HG03108 (cell line): ENCODE results near the gene CTAG1B.
"Not testable (repeated sequence)": the region's sequence is repeated elsewhere in the genome, so short reads cannot be mapped to it uniquely, and the experiment has no call there.

Experiments
- ATAC-seq: cut with Tn5 transposase; IDR thresholded peaks from one replicate; pipeline ENCODE4 v1.9.1; 2021; ENCODE audit warnings: moderate library complexity; ENCODE audit not compliant: unreplicated experiment

The CTAG1B gene

DNA sequence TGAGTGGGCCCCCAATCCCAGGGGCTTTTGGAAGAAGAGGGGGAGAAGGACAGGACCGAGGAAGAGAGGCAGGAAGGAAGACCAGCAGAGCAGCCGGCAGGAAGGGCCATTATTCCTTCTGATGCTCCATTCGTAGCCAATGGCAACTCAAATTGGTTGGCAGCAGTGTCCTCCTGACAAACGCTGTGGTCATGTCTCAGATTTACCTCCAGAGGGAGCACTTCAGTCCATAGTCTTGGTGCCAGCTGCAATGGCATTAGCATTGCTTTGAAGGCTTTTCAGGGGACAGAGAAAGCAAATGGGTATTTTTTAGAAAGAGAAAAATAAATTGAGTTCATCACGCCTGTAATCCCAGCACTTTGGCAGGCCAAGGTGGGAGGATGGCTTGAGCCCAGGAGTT lies 9.9 kb upstream of the CTAG1B start:
- ATAC-seq: not testable (repeated sequence)

- not testable (repeated sequence) for ATAC-seq
These were observed 1.8 kb upstream of the CTAG1B start for GRCh38 chrX:154620767-154621414.

- not testable (repeated sequence) for ATAC-seq
These were observed 5.5 kb downstream of the CTAG1B start for GRCh38 chrX:154613586-154613985.

DNA sequence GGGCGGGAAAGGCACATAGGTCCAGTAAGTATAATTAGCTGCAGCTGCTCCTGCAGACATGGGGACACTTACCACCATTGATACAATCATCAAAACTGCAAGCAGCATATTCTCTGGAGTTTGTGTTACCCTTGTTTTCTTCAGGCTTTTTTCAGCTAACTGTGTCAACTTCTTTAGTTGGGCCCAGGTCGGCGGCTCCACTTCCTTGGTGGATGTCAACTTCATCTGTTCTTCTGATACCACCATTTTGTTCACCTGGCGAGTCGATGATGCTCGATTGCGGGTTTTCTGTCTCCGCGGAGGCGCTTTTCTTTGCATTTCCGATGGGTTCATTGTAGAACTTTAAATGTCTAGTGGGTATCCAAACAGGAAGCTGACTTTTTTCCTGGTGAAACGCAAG lies 7.9 kb downstream of the CTAG1B start:
- not testable (repeated sequence) for ATAC-seq

DNA sequence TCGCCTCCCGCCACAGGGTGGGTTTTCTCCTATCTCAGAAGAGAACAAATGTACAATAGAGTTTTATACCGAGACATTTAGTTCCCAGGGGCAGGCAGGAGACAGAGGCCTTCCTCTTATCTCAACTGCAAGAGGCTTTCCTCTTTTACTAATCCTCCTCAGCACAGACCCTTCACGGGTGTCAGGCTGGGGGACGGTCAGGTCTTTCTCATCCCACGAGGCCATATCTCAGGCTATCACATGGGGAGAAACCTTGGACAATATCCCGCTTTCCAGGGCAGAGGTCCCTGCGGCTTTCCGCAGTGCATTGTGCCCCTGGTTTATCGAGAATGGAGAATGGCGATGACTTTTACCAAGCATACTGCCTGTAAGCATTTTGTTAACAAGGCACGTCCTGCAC lies 10.3 kb downstream of the CTAG1B start:
- not testable (repeated sequence) for ATAC-seq

- not testable (repeated sequence) for ATAC-seq
These were observed 11.1 kb downstream of the CTAG1B start for GRCh38 chrX:154607976-154608375.

DNA sequence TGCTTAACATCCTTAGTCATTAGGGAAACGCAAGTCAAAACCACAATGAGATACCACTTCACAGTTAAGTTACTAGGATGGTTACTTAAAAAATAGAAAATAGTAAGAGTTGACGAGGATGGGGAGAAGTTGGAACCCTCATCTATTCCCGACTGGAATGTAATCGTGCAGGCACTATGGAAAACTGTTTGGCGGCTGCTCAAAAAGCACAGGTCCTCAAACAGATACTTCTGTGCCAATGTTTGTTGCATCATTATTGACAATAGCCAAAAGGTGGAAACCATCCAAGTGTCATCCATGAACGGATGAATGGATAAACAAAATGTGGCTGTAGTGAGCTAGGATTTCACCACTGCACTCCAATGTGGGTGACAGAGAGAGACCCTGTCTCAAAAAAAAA lies 11.7 kb downstream of the CTAG1B start:
- ATAC-seq: no peak

DNA sequence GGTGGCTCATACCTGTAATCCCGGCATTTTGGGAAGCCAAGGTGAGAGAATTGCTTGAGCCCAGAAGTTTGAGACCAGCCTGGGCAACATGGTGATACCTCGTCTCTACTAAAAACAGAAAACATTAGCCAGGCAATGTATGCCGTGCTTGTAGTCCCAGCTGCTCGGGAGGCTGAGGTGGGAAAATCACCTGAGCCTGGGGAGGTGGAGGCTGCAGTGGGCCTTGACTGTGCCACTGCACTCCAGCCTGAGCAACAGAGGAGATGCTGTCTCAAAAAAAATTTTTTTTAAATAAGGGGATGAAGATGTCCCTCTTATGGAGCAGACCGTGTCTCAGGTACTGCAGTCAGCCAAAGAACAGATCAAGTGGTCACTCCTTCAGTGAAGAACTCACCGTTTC lies 13.5 kb downstream of the CTAG1B start:
- ATAC-seq: no peak

GRCh38 chrX:154603438-154604430 lies 15.3 kb downstream of the CTAG1B start:
- no peak for ATAC-seq

- ATAC-seq: no peak
These were observed 16.2 kb downstream of the CTAG1B start for GRCh38 chrX:154602766-154603437.

- ATAC-seq: no peak
These were observed 16.9 kb downstream of the CTAG1B start for GRCh38 chrX:154602226-154602625.

DNA sequence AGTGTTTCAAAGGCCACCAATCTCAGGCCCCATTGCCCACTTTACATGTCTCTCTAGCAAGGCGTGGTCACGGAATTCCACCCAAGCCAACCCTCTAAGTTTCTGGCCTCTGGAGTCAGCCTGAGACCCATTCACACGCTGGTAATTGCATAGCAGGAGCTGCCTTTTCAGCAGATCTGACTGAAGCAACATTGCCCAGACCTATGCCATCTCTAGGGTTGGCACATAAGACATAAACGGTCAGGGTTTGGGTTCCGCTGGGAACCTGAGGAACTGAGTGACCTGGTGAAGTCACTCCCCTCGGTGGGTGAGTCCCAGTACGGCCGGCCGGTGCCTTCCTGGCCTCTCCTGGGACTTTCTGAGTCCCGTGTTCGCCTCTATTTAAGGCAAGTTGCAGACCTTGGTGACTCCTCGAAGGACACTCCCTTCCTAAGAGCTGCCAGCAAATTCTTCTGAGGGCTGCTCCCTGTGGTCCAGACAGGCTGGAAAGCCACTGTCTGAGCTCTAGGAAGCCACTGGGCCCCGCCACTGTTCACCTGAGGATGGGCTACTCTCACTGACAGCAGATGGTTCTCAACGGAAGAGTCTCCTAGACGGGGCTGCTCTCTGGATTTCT lies 18.2 kb downstream of the CTAG1B start:
- no peak for ATAC-seq

DNA sequence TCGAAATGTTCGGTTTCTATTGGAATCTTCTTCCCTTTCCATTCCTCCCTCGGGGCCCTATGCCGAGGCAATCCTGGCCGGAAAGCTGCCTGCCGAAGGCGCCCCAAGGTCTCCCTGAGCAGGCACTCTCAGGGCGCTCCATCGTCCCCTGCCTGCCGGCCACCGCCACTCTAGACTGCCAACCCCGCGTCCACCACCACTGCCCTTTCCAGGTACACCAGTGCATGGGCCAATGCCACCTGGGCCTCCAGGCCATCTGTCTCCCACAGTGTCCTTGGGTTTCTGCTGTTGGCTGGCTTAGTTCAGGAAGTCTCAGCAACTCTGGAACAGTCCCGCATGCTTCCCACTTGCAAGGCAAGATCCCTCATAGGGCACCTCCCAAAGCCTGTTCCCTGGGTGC lies 19.6 kb downstream of the CTAG1B start:
- ATAC-seq: no peak

DNA sequence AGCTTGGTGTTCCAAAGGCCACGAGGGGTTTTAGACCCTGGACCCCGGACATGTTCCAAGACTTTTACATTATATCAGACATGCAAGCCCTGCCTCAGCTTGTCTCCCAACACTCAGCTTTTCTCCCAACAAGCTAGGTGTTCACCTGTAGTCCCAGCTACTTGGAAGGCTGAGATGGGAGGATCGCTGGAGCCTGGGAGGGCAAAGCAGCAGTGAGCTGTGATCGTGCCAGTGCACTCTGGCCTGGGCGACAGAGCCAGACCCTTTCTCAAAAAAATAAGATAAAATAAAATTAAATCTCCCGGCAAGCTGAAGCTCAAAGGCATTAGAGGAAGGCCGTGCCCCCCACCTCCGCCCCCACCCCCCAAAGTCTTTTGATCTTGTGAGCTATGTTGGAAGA lies 20.4 kb downstream of the CTAG1B start:
- ATAC-seq: no peak

DNA sequence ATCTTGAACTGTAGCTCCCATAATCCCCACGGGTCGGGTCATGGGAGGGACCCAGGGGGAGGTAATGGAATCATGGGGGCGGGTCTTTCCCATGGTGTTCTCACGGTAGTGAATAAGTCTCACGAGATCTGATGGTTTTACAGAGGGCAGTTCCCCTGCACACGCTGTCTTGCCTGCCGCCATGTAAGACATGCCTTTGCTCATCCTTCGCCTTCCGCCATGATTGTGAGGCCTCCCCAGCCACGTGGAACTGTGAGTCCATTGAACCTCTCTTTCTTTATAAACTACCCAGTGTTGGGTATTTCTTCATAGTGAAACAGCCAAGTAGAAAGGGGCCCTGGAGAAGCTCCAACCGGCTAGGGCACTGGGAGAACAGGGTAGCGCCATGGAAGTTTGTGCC lies 21.9 kb downstream of the CTAG1B start:
- ATAC-seq: no peak

GRCh38 chrX:154596290-154596929 lies 22.7 kb downstream of the CTAG1B start:
- ATAC-seq: no peak

DNA sequence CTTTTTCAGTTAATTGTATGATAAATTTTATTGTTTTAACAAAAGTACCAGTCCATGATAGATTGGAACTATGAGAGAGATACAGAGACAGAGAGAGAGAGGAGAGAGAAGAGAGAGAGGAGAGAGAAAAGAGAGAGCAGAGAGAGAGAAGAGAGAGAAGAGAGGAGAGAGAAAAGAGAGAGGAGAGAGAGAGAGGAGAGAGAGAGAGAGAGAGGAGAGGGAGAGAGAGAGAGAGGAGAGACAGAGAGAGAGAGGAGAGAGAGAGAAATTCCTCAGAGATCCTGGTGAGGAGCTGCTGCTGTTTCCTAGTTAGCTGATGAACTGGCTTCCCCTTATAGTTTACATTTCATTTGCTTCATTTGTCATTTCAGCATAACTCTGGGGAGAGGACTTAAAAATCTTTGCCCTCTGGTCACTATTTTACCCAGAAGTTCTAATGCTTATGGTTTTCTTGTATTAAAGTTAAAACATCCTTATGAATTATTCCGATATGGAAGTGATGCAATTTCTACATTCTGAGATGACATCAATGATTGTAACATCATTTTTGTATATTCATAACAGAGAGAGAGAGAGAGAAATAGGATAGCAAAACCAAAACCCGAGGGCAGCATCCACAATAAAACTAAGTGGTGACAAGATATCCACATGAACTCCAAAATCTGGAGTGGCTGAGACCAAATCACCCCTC lies 23.4 kb downstream of the CTAG1B start:
- ATAC-seq: no peak

DNA sequence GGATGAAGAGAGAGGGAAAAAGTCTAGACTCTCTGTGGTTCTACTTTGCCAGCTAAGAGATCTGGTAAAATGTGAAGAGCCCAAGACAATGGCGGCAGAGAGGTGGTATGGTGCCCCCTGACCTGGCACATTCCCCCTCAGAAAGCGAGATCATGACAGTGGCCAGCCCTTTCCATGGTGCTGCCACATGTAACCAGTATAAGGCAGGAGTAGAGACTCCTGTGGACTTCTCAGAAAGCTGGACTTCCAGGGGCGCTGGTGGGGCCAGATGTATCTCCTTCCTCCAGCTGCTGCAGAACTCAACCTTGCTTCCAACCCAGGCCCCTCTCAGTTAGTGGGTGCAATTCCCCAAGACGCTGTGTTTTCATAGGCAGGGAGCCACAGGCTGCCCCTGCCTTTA lies 24.6 kb downstream of the CTAG1B start:
- no peak for ATAC-seq

- ATAC-seq: no peak
These were observed 25.9 kb downstream of the CTAG1B start for GRCh38 chrX:154593201-154593600.

DNA sequence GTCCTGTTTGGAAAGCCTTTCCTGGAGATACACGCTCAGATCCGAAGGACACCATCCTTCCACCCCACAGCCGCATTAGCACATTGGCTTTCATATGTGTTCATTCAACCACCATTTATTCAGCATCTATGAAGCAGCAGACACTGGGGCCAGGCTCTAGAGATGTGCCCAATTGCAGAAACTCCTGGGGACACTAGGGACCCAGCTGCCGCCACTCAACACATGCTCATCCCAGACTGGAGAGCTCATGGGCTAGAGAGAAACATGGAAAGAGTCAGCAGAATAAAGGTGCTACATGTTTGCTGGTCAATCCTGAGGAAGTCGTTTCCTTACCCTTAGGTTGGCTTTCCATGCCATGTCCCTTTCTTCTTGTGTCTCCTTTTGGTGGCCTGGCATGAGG lies 26.6 kb downstream of the CTAG1B start:
- no peak for ATAC-seq
